RCC 7860 (cell line): Measurements from ENCODE around the gene MMS19.
"Not testable (repeated sequence)": the region's sequence is repeated elsewhere in the genome, so short reads cannot be mapped to it uniquely, and the experiment has no call there.

Source experiments
- DNase-seq: peaks from one replicate; pipeline ENCODE4 v3.0.0-alpha.2; 2015; ENCODE audit warnings: low spot score
- FAIRE-seq: peaks from 2 replicates; lab custom pipeline; 2012; peaks lifted over from hg19 to GRCh38; lab: Jason Lieb, UNC

Gene MMS19

DNA sequence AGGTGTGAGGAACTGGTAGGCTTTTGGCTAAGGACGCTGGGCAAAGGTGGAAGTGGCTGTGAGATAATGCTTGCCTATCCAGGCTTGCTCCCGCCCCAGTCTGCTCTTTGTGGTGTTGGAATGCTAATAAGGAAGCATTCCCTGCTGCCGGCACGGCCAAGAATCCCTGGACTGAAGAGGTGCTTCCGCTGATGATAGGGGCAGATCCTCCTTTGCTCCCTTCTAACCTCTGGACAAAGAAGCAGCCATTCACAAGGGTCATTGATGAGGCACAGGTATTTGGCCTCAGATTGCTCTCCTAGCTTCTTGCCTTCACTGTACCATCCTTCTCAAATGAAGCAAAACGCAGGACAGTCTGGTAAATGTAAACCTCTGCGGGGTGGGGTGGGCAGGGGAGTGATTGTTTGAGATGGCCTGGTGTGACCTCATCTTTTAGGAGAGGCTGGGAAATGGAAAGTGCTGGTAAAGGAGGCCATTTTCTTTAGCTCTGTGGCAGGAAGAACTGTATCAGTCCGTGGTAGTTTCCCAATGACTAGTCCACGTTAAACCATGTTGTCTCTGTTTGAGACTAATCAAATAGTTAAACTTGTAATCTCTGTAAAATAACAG lies 70.5 kb downstream of the MMS19 start:
- peak; percentile 71 for DNase-seq
- FAIRE-seq = peak; percentile 32

DNA sequence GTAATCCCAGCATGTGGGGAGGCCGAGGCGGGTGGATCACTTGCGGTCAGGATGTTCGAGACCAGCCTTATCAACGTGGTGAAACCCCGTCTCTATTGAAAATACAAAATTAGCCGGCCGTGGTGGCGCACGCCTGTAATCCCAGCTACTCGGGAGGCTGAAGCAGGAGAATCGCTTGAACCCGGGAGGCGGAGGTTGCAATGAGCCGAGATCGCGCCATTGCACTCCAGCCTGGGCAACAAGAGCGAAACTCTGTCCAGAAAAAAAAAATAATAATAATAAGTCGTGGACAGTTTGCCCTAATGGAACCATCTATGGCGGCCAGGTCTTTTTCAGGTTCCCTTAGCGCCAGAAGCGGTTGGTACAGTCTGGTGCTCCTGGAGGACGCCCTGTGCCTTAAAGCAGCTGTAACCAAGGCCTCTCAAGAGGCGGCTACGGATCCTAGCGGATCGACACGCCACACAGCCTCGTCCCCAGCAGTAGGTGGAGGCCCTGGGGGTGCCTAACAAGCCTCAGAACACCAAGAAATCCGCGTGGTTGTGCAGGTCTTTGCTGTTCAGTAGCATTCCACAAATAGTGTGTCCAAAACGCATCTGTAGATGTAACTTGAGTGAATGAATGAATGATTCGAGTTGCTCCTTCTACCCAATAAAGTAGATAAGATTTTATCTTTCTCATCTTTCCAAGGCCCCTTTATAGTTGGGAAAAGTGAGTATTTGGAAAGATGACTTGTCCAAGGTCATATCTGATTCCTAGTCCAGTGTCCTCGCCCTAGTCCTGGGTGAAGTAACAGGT lies 71.2 kb downstream of the MMS19 start:
- no peak for FAIRE-seq
- DNase-seq = peak; percentile 8

DNA sequence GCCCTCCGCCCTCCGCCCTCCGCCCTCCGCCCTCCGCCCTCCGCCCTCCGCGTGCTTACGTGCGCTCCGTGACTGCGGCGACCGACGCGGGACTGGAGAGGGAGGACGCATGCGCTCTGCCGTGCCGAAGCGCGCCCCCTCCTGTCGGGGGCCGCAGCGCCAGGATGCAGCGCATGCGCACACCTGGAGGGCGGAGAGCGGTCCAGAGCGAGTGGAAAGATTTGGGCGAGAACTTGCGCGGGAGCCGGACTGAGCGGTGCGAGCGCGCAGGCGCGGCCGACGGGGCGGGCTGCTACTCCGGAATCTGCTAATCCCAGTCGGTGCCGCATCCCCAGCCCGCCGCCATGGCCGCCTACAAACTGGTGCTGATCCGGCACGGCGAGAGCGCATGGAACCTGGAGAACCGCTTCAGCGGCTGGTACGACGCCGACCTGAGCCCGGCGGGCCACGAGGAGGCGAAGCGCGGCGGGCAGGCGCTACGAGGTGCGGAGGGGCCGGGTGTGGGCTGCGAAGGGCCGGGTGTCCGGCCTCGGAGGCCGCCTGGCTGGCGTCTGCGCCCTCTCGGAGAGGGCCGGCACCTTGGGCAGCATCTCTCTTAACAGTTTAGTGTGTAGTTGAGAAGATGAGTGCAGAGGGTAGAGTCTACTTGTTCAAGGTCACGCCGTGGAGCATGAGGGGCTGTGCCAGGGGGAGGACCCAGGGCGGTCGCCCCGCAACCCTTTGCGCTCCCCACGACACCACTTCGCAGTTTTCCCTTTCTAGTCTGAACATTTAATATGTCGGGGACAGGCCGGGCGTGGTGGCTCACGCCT lies 72.1 kb downstream of the MMS19 start, which contains the start of gene PGAM1:
PGAM1 (plus strand) TSS at position 228 of the 812 bp plus-strand sequence; CDS start at position 345, 117 bp downstream.
- DNase-seq (peak; percentile 95), FAIRE-seq (no peak)

DNA sequence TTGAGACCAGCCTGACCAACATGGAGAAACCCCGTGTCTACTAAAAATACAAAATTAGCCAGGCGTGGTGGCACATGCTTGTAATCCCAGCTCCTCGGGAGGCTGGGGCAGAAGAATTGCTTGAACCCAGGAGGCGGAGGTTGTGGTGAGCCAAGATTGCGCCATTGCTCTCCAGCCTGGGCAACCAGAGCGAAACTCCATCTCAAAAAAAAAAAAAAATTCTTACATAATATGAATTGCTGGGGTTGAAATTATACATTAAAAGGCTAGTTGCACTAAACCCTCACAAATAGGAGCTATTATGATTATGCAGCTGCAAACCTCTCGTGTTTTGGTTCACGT lies 74.5 kb downstream of the MMS19 start:
- DNase-seq = not testable (repeated sequence)

DNA sequence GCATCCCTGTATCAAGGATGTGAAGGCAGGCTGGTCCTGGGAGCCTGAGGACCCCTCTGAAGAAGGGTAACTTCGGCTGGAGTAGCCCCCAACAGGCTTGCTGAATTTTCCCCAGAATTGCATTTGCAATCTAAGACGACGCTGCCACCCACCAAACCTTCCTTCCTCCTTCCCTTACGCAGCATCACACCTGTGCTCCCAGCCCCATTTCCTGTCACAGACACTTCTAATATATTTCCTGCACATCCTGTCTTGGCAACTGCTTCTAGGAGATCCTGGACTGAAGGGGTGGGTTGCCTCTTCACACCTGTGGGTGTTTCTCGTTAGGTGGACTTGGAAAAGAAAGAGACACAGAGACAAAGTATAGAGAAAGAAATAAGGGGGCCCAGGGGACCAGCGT lies 81.7 kb downstream of the MMS19 start:
- DNase-seq (no peak), FAIRE-seq (no peak)

More for the DNA sequence above, 74.5 kb downstream of the MMS19 start:
- not testable (repeated sequence) for FAIRE-seq

DNA sequence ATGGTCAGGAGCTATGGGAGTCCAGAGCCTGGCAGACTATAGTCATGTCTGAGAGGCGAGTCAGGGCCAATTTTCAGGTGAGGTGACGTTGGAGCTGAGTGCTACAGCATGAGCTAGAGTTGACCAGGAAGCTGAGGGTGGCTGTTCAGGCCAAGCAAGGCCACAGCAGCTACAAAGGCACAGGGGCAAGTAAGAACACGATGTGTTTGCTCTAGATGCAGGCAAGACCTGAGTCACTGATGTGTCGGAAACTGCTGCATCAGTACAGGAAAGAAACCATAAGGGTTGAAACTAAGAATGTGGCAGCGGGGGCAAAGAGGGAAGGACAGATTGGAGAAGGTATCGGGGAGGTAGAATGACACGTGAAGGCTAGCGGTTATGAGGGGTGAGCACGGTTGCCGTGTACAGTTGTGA lies 85.3 kb downstream of the MMS19 start:
- peak; percentile 88 for DNase-seq
- FAIRE-seq = no peak

DNA sequence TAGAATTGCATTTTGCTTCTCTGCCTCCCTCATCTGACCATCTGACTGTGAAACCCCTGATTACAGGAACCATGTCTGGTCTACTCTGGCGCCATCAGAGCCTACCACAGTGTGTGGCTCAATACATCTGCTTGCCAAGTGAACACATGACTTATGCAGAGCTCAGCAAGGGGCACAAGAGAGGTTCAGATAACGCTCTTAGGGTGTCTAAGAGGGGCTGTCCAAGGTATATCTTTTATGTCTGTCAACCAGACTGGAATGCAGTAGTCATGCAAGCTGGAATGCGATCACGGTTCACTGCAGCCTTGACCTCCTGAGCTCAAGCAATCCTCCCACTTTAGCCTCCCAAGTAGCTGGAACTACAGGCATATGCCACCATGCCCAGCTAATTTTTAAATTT lies 86.8 kb downstream of the MMS19 start:
- FAIRE-seq (peak; percentile 96), DNase-seq (peak; percentile 99)

DNA sequence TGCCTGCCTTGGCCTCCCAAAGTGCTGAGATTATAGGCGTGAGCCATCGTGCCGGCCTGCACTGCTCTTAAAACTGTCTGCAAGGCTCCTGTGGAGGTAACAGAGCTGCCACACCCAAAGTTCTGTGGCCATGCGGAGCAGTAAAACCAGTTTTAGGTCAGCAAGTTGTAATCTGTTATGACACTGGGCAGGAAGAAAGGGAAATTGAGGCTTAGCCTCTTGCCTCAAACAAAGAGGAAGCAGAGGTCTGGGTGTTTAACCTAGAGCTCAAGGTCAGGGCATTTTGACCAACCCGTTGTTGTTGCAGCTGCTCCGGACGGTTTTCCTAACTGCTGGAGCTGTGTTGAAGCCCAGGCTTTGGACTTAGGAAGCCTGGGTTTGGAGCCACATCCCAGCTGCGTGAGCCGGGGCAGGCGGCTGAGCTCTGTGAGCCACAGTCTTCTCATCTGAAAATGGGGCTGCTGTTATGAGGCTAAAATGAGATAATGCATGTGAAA lies 89.7 kb downstream of the MMS19 start:
- DNase-seq = no peak
- no peak for FAIRE-seq
